ENCODE measurements around the gene FAM20B. TPM values are rescaled to one million over a fixed set of nuclear protein-coding genes. Genes with fewer than 3 reads are reported as not detected.
"Not testable (repeated sequence)": the region's sequence is repeated elsewhere in the genome, so short reads cannot be mapped to it uniquely, and the experiment has no call there.

Gene FAM20B
- total and polyA plus RNA-seq, 2 of the 13 experiments (the other 11 are each of a cell fraction or from before 2014, with no cell fraction given): 13.8 to 26.9 TPM

GRCh38 chr1:179040175-179040551 is 14.5 kb downstream of the FAM20B start:
- peaks cover 44% of the 10 kb centered on the region for H3K79me2 ChIP-seq (ENCODE audit: insufficient read depth, low read length)
- in situ Hi-C loops (cut with HindIII; ENCODE audit: extremely low pct_ligation_motif_present, low pct_unique_long_range_greater_than_20kb); H3K27ac ChIP-seq (ENCODE audit: extremely low read length, insufficient read depth, low read length): not testable (repeated sequence)

GRCh38 chr1:179042087-179042486 is 16.4 kb downstream of the FAM20B start:
- ChIA-PET POLR2A (interaction anchor here (1.2 kb wide), 1 partner anchor 25 kb away, joined by 3 read pairs; no protein-coding TSS in a partner anchor), CTCF (ENCODE audit: low intra/inter-chr PET ratio, low total read pairs) (no interaction called here)
- Histone ChIP-seq H3K9me3 (ENCODE audit: low read length) (no peaks in the 10 kb centered on the region), H3K36me3 (replicated peaks in 1 of 2; ENCODE audit: control insufficient read depth in 1 of 2, insufficient read depth in 2 of 2, low read length in 2 of 2) (no peaks in the 10 kb centered on the region; a peak in 2 of 5 replicates), H3K27me3 (ENCODE audit: control insufficient read depth in 1 of 2, insufficient read depth in 2 of 2, low read length in 2 of 2) (no peaks in the 10 kb centered on the region), H4K20me1 (ENCODE audit: insufficient read depth, low read length) (no peaks in the 10 kb centered on the region), H3K4me3 (replicated peaks in 1 of 3; ENCODE audit: insufficient read depth in 1 of 3, low read depth in 2 of 3, low read length in 3 of 3) (no peak overlapping the region), H3K79me2 (ENCODE audit: insufficient read depth, low read length) (peaks cover 28% of the 10 kb centered on the region), H3K4me2 (ENCODE audit: low read depth, low read length) (no peak overlapping the region), H3K27ac (ENCODE audit: extremely low read length, insufficient read depth, low read length) (no peak overlapping the region), H3K9ac (ENCODE audit: insufficient read depth, low read depth, low read length) (no peak overlapping the region), H2AFZ (ENCODE audit: low read length) (no peak overlapping the region), H3K4me1 (ENCODE audit: insufficient read depth, low read length) (peaks cover 58% of the 10 kb centered on the region)
- in situ Hi-C loops (cut with HindIII; ENCODE audit: extremely low pct_ligation_motif_present, low pct_unique_long_range_greater_than_20kb) (no loop called here), intact Hi-C loops (cut with micrococcal nuclease; ENCODE audit: unreplicated experiment) (no loop called here)
- no peak for TF ChIP-seq CBX5 (CRISPR knock-in tag; IDR thresholded peaks at IDR 0.05; ENCODE audit: borderline replicate concordance)
- ATAC-seq: no peak
- no TSS peak for BruUV-seq (replicated peaks)
- WGBS (ENCODE audit: low lambda C conversion rate): 60% methylated on average over 1 of the region's 8 CpGs
- FAIRE-seq: no peak
- DNase-seq (ENCODE audit: low spot score): no peak

More at GRCh38 chr1:179040175-179040551, 14.5 kb downstream of the FAM20B start:
- H3K9me3 ChIP-seq (ENCODE audit: low read length); H4K20me1 ChIP-seq (ENCODE audit: insufficient read depth, low read length); ATAC-seq; FAIRE-seq; CTCF ChIA-PET (ENCODE audit: low intra/inter-chr PET ratio, low total read pairs); H3K4me2 ChIP-seq (ENCODE audit: low read depth, low read length); H3K9ac ChIP-seq (ENCODE audit: insufficient read depth, low read depth, low read length); intact Hi-C loops (cut with micrococcal nuclease; ENCODE audit: unreplicated experiment); H3K36me3 ChIP-seq (replicated peaks in 1 of 2; ENCODE audit: control insufficient read depth in 1 of 2, insufficient read depth in 2 of 2, low read length in 2 of 2); POLR2A ChIA-PET; H2AFZ ChIP-seq (ENCODE audit: low read length); DNase-seq (ENCODE audit: low spot score); H3K4me3 ChIP-seq (replicated peaks in 1 of 3; ENCODE audit: insufficient read depth in 1 of 3, low read depth in 2 of 3, low read length in 3 of 3); H3K27me3 ChIP-seq (ENCODE audit: control insufficient read depth in 1 of 2, insufficient read depth in 2 of 2, low read length in 2 of 2); BruUV-seq (replicated peaks): not testable (repeated sequence)
- 0 out of 2 replicates have a peak, but pooled peaks have one; percentile 14 for TF ChIP-seq GABPB1 (CRISPR knock-in tag; IDR thresholded peaks at IDR 0.05)
- WGBS (ENCODE audit: low lambda C conversion rate): 94% methylated on average over 10 of the region's 27 CpGs
- H3K4me1 ChIP-seq (ENCODE audit: insufficient read depth, low read length): peaks cover 43% of the 10 kb centered on the region
